ENCODE data around the gene TRIM22.
"Not testable (repeated sequence)": the region's sequence is repeated elsewhere in the genome, so short reads cannot be mapped to it uniquely, and the experiment has no call there.

The TRIM22 gene, protein sequence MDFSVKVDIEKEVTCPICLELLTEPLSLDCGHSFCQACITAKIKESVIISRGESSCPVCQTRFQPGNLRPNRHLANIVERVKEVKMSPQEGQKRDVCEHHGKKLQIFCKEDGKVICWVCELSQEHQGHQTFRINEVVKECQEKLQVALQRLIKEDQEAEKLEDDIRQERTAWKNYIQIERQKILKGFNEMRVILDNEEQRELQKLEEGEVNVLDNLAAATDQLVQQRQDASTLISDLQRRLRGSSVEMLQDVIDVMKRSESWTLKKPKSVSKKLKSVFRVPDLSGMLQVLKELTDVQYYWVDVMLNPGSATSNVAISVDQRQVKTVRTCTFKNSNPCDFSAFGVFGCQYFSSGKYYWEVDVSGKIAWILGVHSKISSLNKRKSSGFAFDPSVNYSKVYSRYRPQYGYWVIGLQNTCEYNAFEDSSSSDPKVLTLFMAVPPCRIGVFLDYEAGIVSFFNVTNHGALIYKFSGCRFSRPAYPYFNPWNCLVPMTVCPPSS

DNA sequence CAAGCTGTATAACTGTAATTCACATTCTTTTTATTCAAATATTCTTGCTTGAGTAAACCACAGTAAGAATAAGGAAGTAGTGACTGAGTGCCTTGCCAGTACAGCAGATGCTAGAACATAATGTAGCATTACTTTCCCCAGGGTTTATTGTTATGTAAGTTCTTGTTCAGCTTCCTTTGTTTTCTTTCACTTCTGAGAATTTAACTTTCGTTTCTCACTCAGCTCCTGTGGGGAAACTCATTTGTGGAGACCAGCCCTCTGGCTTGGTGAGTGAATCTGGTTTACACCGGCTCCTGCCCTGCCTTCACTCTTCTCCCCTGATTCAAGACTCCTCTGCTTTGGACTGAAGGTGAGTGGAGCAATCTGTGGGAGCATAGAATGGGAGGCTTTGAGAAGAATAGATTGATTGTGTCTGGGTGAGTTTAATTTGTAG is at the start of gene TRIM22:
TSS of gene TRIM22 (plus strand) at position 240 of the 433 bp plus-strand sequence. CDS start 6,443 bp downstream, outside the sequence.
- peak within 1 kb of the TSS; percentile 87 for H3K9ac ChIP-seq
- peaks cover 14% of the 10 kb centered on the region for H3K36me3 ChIP-seq
- H3K4me3 ChIP-seq = peak within 1 kb of the TSS; percentile 73
- H3K27me3 ChIP-seq = no peaks in the 10 kb centered on the region
- TF ChIP-seq Cebpa-rat (IDR thresholded peaks at IDR 0.05) = no peak
- H3K4me1 ChIP-seq = peaks cover 35% of the 10 kb centered on the region
- peak within 1 kb of the TSS; percentile 88 for H3K27ac ChIP-seq
- H3K4me2 ChIP-seq = peak within 1 kb of the TSS; percentile 98
- H3K9me3 ChIP-seq = no peaks in the 10 kb centered on the region
- H4K20me1 ChIP-seq = no peaks in the 10 kb centered on the region; the same call in 1 of the 2 replicates

- Histone ChIP-seq H3K27ac (no peak overlapping the region), H3K9ac (no peak overlapping the region), H3K4me2 (no peak overlapping the region), H3K4me1 (no peaks in the 10 kb centered on the region), H4K20me1 (no peaks in the 10 kb centered on the region), H3K9me3 (no peaks in the 10 kb centered on the region), H3K27me3 (no peaks in the 10 kb centered on the region), H3K36me3 (peaks cover 72% of the 10 kb centered on the region), H3K4me3 (no peak overlapping the region)
- TF ChIP-seq Cebpa-rat (IDR thresholded peaks at IDR 0.05) = no peak
Observed at GRCh38 chr11:5639953-5640352, 49.6 kb upstream of the TRIM22 start.

DNA sequence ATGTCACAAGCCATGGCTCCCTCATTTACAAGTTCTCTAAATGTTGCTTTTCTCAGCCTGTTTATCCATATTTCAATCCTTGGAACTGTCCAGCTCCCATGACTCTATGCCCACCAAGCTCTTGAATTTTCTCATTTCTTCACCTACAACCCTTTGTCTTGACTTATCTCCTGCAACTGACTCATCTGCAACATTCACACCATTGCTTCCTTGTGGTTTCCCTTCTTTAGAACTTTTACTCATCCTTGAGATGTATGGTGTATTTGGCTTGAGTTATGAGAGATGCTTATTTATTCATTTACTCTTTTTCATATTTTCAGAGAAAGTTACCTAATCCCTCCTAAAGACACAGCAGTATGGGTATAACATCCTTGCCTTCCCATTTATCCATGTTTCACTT is 46.0 kb upstream of the TRIM22 start:
- TF ChIP-seq Cebpa-rat (IDR thresholded peaks at IDR 0.05) = no peak
- Histone ChIP-seq H3K4me2 (no peak overlapping the region), H3K9ac (no peak overlapping the region), H4K20me1 (no peaks in the 10 kb centered on the region), H3K36me3 (peaks cover 45% of the 10 kb centered on the region), H3K27me3 (no peaks in the 10 kb centered on the region), H3K9me3 (no peaks in the 10 kb centered on the region), H3K4me3 (no peak overlapping the region), H3K4me1 (no peaks in the 10 kb centered on the region), H3K27ac (no peak overlapping the region)

DNA sequence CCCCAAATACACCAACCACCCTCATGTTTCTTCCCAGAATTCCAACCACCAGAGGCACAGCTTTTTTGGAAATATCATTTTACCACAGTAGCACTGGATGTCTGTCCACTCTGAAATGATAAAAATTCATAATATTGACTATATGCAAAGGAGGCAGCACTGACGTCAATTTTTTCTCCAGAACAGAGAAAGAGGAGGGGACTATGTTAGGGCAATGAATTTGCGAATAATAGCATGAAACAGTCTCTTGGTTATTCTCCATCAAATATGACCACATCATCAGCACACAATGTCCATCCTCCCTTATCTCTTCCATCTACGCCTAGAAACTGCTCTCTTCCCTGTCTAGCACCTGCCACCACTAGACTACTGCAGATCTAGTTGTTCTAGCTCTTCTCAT is 43.5 kb upstream of the TRIM22 start:
- H3K9me3 ChIP-seq = no peaks in the 10 kb centered on the region
- H3K4me1 ChIP-seq = no peaks in the 10 kb centered on the region
- no peaks in the 10 kb centered on the region for H3K27me3 ChIP-seq
- H3K4me2 ChIP-seq = no peak overlapping the region
- TF ChIP-seq Cebpa-rat (IDR thresholded peaks at IDR 0.05) = no peak
- no peak overlapping the region for H3K27ac ChIP-seq
- H3K9ac ChIP-seq = no peak overlapping the region
- no peaks in the 10 kb centered on the region for H4K20me1 ChIP-seq
- H3K4me3 ChIP-seq = no peak overlapping the region
- peaks cover 38% of the 10 kb centered on the region for H3K36me3 ChIP-seq

GRCh38 chr11:5655474-5655873 is 34.1 kb upstream of the TRIM22 start:
- H3K27me3 ChIP-seq = no peaks in the 10 kb centered on the region
- no peaks in the 10 kb centered on the region; the same call in none of the 2 replicates for H3K36me3 ChIP-seq
- H3K4me3 ChIP-seq = no peak overlapping the region
- H3K4me1 ChIP-seq = no peaks in the 10 kb centered on the region
- H3K9ac ChIP-seq = no peak overlapping the region
- H4K20me1 ChIP-seq = no peaks in the 10 kb centered on the region
- peaks cover 14% of the 10 kb centered on the region for H3K9me3 ChIP-seq
- no peak overlapping the region for H3K4me2 ChIP-seq
- no peak for TF ChIP-seq Cebpa-rat (IDR thresholded peaks at IDR 0.05)
- no peak overlapping the region for H3K27ac ChIP-seq

- not testable (repeated sequence) for H3K4me2 ChIP-seq, H3K4me3 ChIP-seq, H4K20me1 ChIP-seq, H3K9ac ChIP-seq, H3K36me3 ChIP-seq, H3K27me3 ChIP-seq, H3K27ac ChIP-seq, H3K4me1 ChIP-seq
- peaks cover 14% of the 10 kb centered on the region for H3K9me3 ChIP-seq
Observed at GRCh38 chr11:5656956-5657355, 32.6 kb upstream of the TRIM22 start.

DNA sequence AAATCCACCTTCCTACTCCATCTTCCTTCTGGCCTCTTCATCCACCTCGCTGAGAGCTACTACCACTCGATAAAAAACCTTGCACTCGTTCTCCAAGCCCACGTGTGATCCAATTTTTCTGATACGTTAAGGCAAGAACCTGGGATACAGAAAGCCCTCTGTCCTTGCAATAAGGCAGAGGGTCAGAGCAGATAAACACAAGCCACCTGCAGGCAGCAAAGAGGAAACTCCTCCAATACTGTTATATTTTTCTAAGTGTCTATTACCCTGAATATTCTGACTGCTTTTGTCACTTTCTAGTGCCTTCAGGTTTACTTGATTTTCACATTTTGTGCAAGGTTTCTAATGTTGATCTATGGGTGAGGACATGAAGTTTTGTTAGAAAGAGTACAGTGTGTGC is 31.3 kb upstream of the TRIM22 start:
- Histone ChIP-seq H3K4me2 (no peak overlapping the region), H3K9me3 (peaks cover 3% of the 10 kb centered on the region; the same call in 1 of the 2 replicates), H3K27me3 (no peaks in the 10 kb centered on the region), H3K4me3 (no peak overlapping the region), H3K9ac (no peak overlapping the region), H3K27ac (no peak overlapping the region), H4K20me1 (no peaks in the 10 kb centered on the region), H3K4me1 (no peaks in the 10 kb centered on the region), H3K36me3 (peaks cover 11% of the 10 kb centered on the region)
- TF ChIP-seq Cebpa-rat (IDR thresholded peaks at IDR 0.05) = no peak

- TF ChIP-seq Cebpa-rat (IDR thresholded peaks at IDR 0.05) = peak; percentile 62; the same call in 1 of the 2 replicates
- Histone ChIP-seq H3K4me1 (no peaks in the 10 kb centered on the region), H3K9me3 (no peaks in the 10 kb centered on the region), H3K27ac (no peak overlapping the region), H4K20me1 (no peaks in the 10 kb centered on the region), H3K9ac (no peak overlapping the region), H3K27me3 (no peaks in the 10 kb centered on the region), H3K36me3 (peaks cover 60% of the 10 kb centered on the region), H3K4me2 (no peak overlapping the region), H3K4me3 (no peak overlapping the region)
Observed at GRCh38 chr11:5663511-5663910, 26.1 kb upstream of the TRIM22 start.

DNA sequence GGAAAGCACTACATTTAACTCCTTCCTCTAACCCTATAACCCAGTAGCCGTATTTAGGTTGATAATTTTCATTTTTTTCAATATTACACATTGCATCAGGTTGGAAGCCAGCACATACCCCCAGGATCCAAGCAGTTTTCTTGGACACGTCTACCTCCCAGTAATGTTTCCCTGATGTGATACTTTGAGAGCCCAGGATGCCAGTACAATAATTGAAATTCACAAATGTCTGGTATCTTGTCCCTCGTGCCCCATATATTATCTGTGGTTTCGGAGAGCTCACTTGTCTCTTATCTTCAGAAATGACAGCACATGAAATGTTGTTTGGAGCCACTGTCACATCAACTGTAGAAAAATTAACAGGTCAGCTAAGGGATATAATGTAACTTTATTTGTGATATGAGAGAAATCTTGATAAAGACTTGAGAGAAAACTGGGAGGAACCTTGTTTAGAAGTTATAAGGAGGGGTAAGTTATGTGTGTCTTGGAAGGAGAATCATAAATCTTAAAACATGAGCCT is 24.5 kb upstream of the TRIM22 start:
- no peak overlapping the region for H3K27ac ChIP-seq
- no peak overlapping the region for H3K4me3 ChIP-seq
- no peaks in the 10 kb centered on the region for H3K9me3 ChIP-seq
- no peak for TF ChIP-seq Cebpa-rat (IDR thresholded peaks at IDR 0.05)
- H3K4me1 ChIP-seq = no peaks in the 10 kb centered on the region
- no peak overlapping the region for H3K9ac ChIP-seq
- no peaks in the 10 kb centered on the region for H3K27me3 ChIP-seq
- H3K4me2 ChIP-seq = no peak overlapping the region
- peaks cover 76% of the 10 kb centered on the region for H3K36me3 ChIP-seq
- no peaks in the 10 kb centered on the region for H4K20me1 ChIP-seq

- no peaks in the 10 kb centered on the region for H3K9me3 ChIP-seq
- H3K36me3 ChIP-seq = peaks cover 84% of the 10 kb centered on the region
- no peaks in the 10 kb centered on the region for H4K20me1 ChIP-seq
- H3K27me3 ChIP-seq = no peaks in the 10 kb centered on the region
- TF ChIP-seq Cebpa-rat (IDR thresholded peaks at IDR 0.05) = no peak
- no peaks in the 10 kb centered on the region for H3K4me1 ChIP-seq
- no peak overlapping the region for H3K4me3 ChIP-seq
- H3K4me2 ChIP-seq = no peak overlapping the region
- no peak overlapping the region for H3K9ac ChIP-seq
- no peak overlapping the region for H3K27ac ChIP-seq
Observed at GRCh38 chr11:5665746-5666401, 23.7 kb upstream of the TRIM22 start.
